OCI-LY1 (cell line): Measurements from ENCODE around the gene NSFL1C.

Source experiments
- H2AFZ ChIP-seq: fragments of 200-600 bp; sonication (generic), shearing (Covaris generic); 2 replicates; pipeline ENCODE4 v1.6.0; 2014; ENCODE audit warnings: antibody characterized with exemption, mild to moderate bottlenecking, low read length
- H3F3A ChIP-seq: fragments of 200-600 bp; sonication (generic), shearing (Covaris generic); 2 replicates; pipeline ENCODE4 v1.6.0; 2014; ENCODE audit warnings: mild to moderate bottlenecking, antibody characterized with exemption, low read length, moderate library complexity; ENCODE audit not compliant: insufficient read depth
- H3K27ac ChIP-seq: fragments of 200-600 bp; sonication (generic); 2 replicates; pipeline ENCODE4 v1.5.1; 2014; ENCODE audit warnings: low read length, mixed run types, mild to moderate bottlenecking, low read depth; ENCODE audit not compliant: poor library complexity, severe bottlenecking
- H3K27me3 ChIP-seq: fragments of 200-600 bp; sonication (generic); 2 replicates; pipeline ENCODE4 v1.6.0; 2014; ENCODE audit warnings: antibody characterized with exemption, mild to moderate bottlenecking, low read length, moderate library complexity; ENCODE audit not compliant: insufficient read depth
- H3K36me3 ChIP-seq: fragments of 200-600 bp; sonication (generic); 2 replicates; pipeline ENCODE4 v1.6.1; 2014; ENCODE audit warnings: mild to moderate bottlenecking, antibody characterized with exemption, low read length, moderate library complexity, mixed read lengths; ENCODE audit not compliant: insufficient read depth
- H3K4me1 ChIP-seq: fragments of 200-600 bp; sonication (generic); 2 replicates; pipeline ENCODE4 v1.5.1; 2014; ENCODE audit warnings: mild to moderate bottlenecking, low read length, moderate library complexity; ENCODE audit not compliant: insufficient read depth, severe bottlenecking
- H3K4me2 ChIP-seq: fragments of 200-600 bp; sonication (generic), shearing (Covaris generic); 2 replicates; pipeline ENCODE4 v1.6.1; 2014; ENCODE audit warnings: low read length
- H3K4me3 ChIP-seq: fragments of 200-600 bp; sonication (generic); 2 replicates; pipeline ENCODE4 v1.5.1; 2014; ENCODE audit warnings: low read length, low read depth, mild to moderate bottlenecking, mixed read lengths; ENCODE audit not compliant: poor library complexity, severe bottlenecking
- H3K79me2 ChIP-seq: fragments of 200-600 bp; shearing (Covaris generic); 2 replicates; pipeline ENCODE4 v1.6.1; 2016; ENCODE audit warnings: mixed run types, low read length, mixed read lengths; ENCODE audit not compliant: insufficient read depth
- H3K9ac ChIP-seq: fragments of 200-600 bp; sonication (generic), shearing (Covaris generic); 2 replicates; pipeline ENCODE4 v1.6.1; 2014; ENCODE audit warnings: mild to moderate bottlenecking, low read length, mixed read lengths
- H3K9me2 ChIP-seq: fragments of 200-600 bp; sonication (generic), shearing (Covaris generic); 2 replicates; pipeline ENCODE4 v1.6.1; 2014; ENCODE audit warnings: low read depth, mild to moderate bottlenecking, low read length, mixed read lengths
- H3K9me3 ChIP-seq: fragments of 200-600 bp; shearing (Covaris generic); 2 replicates; pipeline ENCODE4 v1.6.1; 2014; ENCODE audit warnings: low read length, mixed read lengths
- H4K20me1 ChIP-seq: fragments of 200-600 bp; sonication (generic), shearing (Covaris generic); 2 replicates; pipeline ENCODE4 v1.6.0; 2016; ENCODE audit warnings: mild to moderate bottlenecking, low read length; ENCODE audit not compliant: insufficient read depth
- EZH2 ChIP-seq: fragments of 200-600 bp; sonication (generic), shearing (Covaris generic); IDR thresholded peaks from 2 replicates; pipeline ENCODE4 v1.8.0; 2017; ENCODE audit warnings: borderline replicate concordance, mixed run types, mild to moderate bottlenecking, antibody characterized with exemption, low read length, moderate library complexity, mixed read lengths
- TF ChIP-seq, protein P1 (sequence below): fragments of 200-600 bp; sonication (generic), shearing (Covaris generic); IDR thresholded peaks from 2 replicates; pipeline ENCODE4 v1.5.1; 2017; ENCODE audit warnings: mild to moderate bottlenecking, antibody characterized with exemption, low read length, moderate library complexity, mixed read lengths

Gene NSFL1C

DNA sequence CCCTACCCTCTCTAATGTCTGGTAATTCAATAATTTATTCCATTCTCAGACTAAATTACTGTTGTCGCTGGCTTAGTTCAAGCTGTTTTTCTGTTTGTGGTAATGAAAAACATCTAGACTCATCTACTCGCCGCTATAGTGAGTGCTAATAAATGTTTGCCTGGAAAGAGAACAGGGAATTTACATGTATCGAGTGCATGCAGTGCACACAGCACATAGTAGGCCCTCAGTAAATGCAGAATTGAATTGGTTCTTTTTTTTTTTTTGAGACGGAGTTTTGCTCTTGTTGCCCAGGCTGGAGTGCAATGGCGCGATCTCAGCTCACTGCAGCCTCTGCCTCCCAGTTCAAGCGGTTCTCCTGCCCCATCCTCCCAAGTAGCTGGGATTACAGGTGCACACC, 7.7 kb upstream of the NSFL1C start:
- Histone ChIP-seq H3K27me3 (peaks cover 3% of the 10 kb centered on the region; the same call in 1 of the 2 replicates), H3K36me3 (no peaks in the 10 kb centered on the region), H2AFZ (no peak overlapping the region), H3K4me2 (no peak overlapping the region), H3K9me2 (no peaks in the 10 kb centered on the region), H4K20me1 (no peaks in the 10 kb centered on the region), H3F3A (no peaks in the 10 kb centered on the region), H3K4me3 (no peak overlapping the region), H3K9ac (no peak overlapping the region), H3K79me2 (no peaks in the 10 kb centered on the region), H3K4me1 (no peaks in the 10 kb centered on the region), H3K27ac (no peak overlapping the region), H3K9me3 (no peaks in the 10 kb centered on the region)
- TF ChIP-seq EZH2: no peak
- TF ChIP-seq, protein P1, sequence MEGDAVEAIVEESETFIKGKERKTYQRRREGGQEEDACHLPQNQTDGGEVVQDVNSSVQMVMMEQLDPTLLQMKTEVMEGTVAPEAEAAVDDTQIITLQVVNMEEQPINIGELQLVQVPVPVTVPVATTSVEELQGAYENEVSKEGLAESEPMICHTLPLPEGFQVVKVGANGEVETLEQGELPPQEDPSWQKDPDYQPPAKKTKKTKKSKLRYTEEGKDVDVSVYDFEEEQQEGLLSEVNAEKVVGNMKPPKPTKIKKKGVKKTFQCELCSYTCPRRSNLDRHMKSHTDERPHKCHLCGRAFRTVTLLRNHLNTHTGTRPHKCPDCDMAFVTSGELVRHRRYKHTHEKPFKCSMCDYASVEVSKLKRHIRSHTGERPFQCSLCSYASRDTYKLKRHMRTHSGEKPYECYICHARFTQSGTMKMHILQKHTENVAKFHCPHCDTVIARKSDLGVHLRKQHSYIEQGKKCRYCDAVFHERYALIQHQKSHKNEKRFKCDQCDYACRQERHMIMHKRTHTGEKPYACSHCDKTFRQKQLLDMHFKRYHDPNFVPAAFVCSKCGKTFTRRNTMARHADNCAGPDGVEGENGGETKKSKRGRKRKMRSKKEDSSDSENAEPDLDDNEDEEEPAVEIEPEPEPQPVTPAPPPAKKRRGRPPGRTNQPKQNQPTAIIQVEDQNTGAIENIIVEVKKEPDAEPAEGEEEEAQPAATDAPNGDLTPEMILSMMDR: no peak

DNA sequence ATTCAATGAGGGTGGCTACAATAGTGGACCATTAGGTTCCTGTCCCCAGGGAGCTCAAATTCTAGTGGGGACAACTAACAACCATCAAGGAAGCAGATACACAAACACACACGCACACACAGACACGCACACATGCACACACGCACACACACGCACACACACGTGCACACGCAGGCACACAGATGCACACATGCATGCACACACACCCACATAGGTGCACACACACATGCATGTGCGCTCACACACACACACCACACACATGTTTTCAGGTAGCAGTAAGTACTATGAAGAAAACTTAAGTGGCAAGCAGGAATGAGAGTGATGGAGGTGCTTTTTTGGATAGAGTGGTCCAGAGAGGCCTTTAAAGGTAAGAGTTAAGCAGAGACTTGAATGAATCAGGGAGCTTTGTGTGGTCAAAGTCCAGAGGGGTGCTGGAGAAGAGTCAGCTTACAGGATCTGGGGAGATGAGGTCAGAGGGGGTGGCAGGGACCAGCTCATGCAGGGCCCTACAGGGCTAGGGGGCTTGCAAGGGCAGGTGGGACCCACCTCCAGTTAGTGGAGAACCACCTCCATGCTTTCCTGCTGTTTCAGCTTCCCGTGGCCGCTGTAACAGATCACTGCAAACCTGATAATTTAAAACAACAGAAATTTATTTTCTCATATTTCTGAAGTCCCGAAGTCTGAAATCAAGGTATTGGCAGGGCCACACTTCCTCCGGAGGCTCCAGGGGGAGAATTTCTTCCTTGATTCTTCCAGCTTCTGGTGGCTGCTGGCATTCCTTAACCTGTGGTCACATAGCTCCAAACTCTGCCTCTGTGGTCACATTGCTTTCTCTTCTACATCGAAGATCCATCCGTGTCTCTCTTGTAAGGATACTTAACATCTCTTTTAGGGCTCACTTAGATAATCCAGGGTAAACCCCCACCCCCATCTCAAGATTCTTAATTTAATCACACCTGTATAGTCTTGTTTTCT, 6.9 kb upstream of the NSFL1C start:
- TF ChIP-seq, protein P1: no peak
- TF ChIP-seq EZH2: no peak
- Histone ChIP-seq H3K36me3 (no peaks in the 10 kb centered on the region), H2AFZ (no peak overlapping the region), H3K9ac (no peak overlapping the region), H4K20me1 (no peaks in the 10 kb centered on the region), H3K9me2 (no peaks in the 10 kb centered on the region), H3K27ac (no peak overlapping the region), H3K4me3 (no peak overlapping the region), H3K4me2 (no peak overlapping the region), H3K9me3 (no peaks in the 10 kb centered on the region), H3K27me3 (peaks cover 3% of the 10 kb centered on the region; the same call in 1 of the 2 replicates), H3K4me1 (no peaks in the 10 kb centered on the region), H3K79me2 (no peaks in the 10 kb centered on the region), H3F3A (no peaks in the 10 kb centered on the region)

DNA sequence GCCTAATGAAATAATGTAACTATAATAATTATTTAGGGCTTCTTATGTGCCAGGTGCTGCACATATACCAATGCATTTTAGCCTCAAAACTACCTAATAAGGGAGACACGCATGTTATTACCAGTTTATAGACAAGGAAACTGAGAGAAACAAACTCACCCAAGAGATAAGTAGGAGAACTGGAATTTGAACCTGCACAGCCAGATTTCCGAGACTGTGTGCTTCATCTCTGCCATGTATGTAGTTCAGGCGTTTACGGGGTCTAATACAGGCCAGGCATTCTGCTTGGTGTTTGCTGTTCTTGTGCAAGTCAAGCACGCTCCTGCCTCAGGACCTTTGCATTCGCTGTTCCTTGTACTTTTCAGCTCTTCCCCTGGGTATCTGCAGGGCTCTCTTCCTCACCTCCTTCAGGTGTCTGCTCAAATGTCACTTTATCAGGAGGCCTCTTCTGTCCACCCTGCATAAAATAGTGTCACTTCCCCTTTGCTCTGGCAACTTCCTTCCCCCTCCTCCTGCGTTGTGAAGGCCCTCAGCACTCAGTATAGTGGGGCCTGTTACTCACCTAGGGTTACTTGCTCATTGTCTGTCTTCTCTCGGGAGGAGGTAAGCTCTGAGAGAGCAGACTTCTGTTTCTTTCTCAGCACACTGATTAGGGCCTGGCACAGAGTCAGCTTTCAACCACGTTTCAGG, 6.1 kb upstream of the NSFL1C start:
- H3K27me3 ChIP-seq: peaks cover 3% of the 10 kb centered on the region; the same call in 1 of the 2 replicates
- TF ChIP-seq, protein P1: no peak
- TF ChIP-seq EZH2: no peak
- H3K79me2 ChIP-seq: no peaks in the 10 kb centered on the region
- no peaks in the 10 kb centered on the region for H3F3A ChIP-seq
- H3K36me3 ChIP-seq: no peaks in the 10 kb centered on the region
- peaks cover 2% of the 10 kb centered on the region for H3K4me1 ChIP-seq
- H3K9me3 ChIP-seq: no peaks in the 10 kb centered on the region
- no peak overlapping the region for H3K4me2 ChIP-seq
- H2AFZ ChIP-seq: no peak overlapping the region
- H3K9ac ChIP-seq: no peak overlapping the region
- no peaks in the 10 kb centered on the region for H3K9me2 ChIP-seq
- H3K4me3 ChIP-seq: no peak overlapping the region
- no peak overlapping the region for H3K27ac ChIP-seq
- no peaks in the 10 kb centered on the region for H4K20me1 ChIP-seq
